AG04449 (cell line): ENCODE data around the gene CIPC.
A peak's percentile ranks its signal among the peaks of the same experiment; 100 is the strongest.

Source experiments
- CTCF ChIA-PET: fragments of 350-600 bp; formaldehyde crosslinking; extraction: SDS; loops from one replicate; lab custom pipeline; 2021; ENCODE audit warnings: antibody characterized with exemption; lab: Yijun Ruan, JAX
- POLR2A ChIA-PET: fragments of 400-600, 350-600 bp; formaldehyde crosslinking; extraction: SDS; loops from one replicate; lab custom pipeline; 2020; ENCODE audit warnings: antibody characterized with exemption, inconsistent platforms; lab: Yijun Ruan, JAX
- DNase-seq: peaks from one replicate; pipeline ENCODE4 v3.0.0-alpha.2; 2010; ENCODE audit warnings: low read depth, low spot score
- H3K4me3 ChIP-seq: 2 replicates; pipeline ENCODE4 v1.5.1; 2011; ENCODE audit warnings: low read depth, mild to moderate bottlenecking, control low read depth, low read length
- TF ChIP-seq, protein P1 (sequence below): IDR thresholded peaks from one replicate; pipeline ENCODE4 v1.5.1; 2011; ENCODE audit warnings: mild to moderate bottlenecking, moderate library complexity, low read length, control low read depth, inconsistent platforms; ENCODE audit not compliant: insufficient read depth; ENCODE audit errors: missing control alignments

Gene CIPC

GRCh38 chr14:77139540-77140358 lies 41.7 kb downstream of the CIPC start:
- TF ChIP-seq, protein P1, sequence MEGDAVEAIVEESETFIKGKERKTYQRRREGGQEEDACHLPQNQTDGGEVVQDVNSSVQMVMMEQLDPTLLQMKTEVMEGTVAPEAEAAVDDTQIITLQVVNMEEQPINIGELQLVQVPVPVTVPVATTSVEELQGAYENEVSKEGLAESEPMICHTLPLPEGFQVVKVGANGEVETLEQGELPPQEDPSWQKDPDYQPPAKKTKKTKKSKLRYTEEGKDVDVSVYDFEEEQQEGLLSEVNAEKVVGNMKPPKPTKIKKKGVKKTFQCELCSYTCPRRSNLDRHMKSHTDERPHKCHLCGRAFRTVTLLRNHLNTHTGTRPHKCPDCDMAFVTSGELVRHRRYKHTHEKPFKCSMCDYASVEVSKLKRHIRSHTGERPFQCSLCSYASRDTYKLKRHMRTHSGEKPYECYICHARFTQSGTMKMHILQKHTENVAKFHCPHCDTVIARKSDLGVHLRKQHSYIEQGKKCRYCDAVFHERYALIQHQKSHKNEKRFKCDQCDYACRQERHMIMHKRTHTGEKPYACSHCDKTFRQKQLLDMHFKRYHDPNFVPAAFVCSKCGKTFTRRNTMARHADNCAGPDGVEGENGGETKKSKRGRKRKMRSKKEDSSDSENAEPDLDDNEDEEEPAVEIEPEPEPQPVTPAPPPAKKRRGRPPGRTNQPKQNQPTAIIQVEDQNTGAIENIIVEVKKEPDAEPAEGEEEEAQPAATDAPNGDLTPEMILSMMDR, result peak; percentile 62
- ChIA-PET CTCF (interaction anchor here (1.2 to 1.4 kb wide), 2 partner anchors 13 to 30 kb away, joined by 3 read pairs; no protein-coding TSS in a partner anchor), POLR2A (no interaction called here)

DNA sequence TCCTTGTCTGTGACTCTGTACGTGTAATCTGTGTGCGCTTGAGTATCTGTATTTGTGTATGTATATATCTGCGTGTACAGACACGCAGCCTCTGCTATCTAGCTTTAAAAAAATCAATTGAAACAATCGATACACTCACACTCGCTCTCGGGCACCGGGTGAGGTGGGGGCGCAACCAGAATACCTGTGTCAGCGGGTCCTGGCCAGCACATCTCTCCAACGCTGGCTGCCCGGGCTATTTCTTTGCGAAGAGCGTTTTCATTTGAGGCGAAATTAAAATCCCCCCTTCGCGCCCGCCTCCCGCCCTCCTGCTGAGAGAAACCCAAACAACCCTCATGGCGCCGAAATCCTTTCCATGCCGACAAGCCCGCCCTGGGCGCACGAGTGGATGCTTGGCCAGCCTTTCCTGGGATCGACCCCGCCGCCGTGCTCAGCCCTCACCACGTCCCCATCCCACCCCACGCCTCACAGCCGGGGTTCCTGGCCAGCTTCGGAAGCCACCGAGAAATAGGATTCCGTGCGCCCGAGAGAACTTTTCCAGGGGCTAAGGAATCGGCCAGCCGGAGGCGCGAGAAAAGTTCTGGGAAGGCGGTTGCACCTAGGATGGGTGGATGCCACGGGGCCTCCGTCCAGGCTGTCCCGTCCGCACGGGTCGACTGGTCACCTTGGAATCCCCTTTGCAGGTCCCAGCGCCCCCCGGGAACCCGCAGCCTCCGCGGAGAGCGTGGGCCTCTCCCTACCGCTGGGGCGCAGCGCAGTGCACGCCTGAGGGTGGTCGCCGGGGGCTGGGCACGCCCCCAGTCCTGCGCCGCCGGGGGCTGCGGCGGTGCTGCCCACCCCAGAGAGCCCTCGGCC lies 42.5 kb downstream of the CIPC start:
- H3K4me3 ChIP-seq, result peak overlapping the region; percentile 20
- TF ChIP-seq, protein P1, result no peak
- ChIA-PET CTCF (interaction anchor here (1.2 to 3.5 kb wide), 4 partner anchors 11 to 31 kb away, joined by 3 to 28 read pairs (median 8); no protein-coding TSS in a partner anchor), POLR2A (no interaction called here)
- DNase-seq, result no peak

More at GRCh38 chr14:77139540-77140358, 41.7 kb downstream of the CIPC start:
- no peak for DNase-seq
- H3K4me3 ChIP-seq, result no peak overlapping the region

DNA sequence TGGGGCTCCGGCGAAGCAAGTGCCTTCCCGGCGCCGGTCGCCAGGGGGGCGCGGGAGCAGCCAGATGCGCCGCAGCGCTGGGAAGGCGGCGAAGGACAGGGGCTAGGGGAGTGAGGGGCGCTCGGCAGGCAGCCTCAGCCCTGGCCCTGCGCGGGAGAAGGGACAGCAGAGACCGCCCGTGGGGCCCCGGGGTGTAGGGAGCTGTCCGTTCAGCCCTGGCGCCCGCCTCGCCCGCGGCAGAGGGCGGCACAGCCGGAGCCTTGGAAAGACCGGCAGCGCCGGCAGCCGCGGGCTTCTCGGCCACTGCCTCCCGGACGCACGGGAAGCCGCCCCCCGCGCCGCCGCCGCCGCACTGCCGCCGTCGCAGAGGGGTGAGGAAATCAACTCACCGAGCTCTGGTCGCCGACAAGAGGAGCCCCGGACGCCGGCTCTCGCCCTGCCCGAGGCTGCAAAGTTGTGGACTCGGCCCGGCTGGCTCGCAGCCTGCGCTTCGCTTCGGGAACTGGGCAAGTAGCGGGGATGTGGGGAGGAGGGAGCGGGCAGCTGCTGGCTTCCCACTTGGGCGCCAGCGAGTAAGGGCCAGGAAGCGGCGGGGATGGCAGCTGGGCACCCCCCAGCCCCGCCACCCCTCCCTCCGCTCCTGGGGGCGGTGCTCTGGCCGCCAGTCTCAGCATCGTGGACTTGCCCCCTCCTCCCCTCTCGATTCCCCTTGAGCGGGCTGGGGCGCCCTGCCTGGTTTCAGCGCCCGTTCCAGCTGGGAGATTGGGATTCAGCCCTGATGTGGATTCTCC lies 43.4 kb downstream of the CIPC start, which contains the start of gene ZDHHC22:
Gene ZDHHC22, minus strand, starts transcription at position 578 of the 791 bp plus-strand sequence. CDS start 2,053 bp downstream, outside the sequence.
- DNase-seq, result no peak
- ChIA-PET POLR2A (no interaction called here), CTCF (interaction anchor here (2.4 to 3.5 kb wide), 3 partner anchors 8 to 14 kb away, joined by 10 to 28 read pairs (median 14); no protein-coding TSS in a partner anchor)
- TF ChIP-seq, protein P1, result peak; percentile 46
- H3K4me3 ChIP-seq, result peak within 1 kb of the TSS; percentile 38

- ChIA-PET POLR2A (no interaction called here), CTCF (interaction anchor here (0.8 to 3.5 kb wide), 6 partner anchors 8 to 174 kb away, joined by 4 to 28 read pairs (median 10); no protein-coding TSS in a partner anchor)
- no peak overlapping the region; the same call in 1 of the 2 replicates for H3K4me3 ChIP-seq
- no peak for DNase-seq
- TF ChIP-seq, protein P1, result no peak
Observed at GRCh38 chr14:77142005-77142800, 44.1 kb downstream of the CIPC start.

GRCh38 chr14:77143071-77143470 lies 45.0 kb downstream of the CIPC start:
- TF ChIP-seq, protein P1, result no peak
- CTCF ChIA-PET, result interaction anchor here (0.8 to 3.5 kb wide), 11 partner anchors 8 to 268 kb away, joined by 3 to 28 read pairs (median 8); no protein-coding TSS in a partner anchor
- POLR2A ChIA-PET, result no interaction called here
- no peak for DNase-seq
- H3K4me3 ChIP-seq, result no peak overlapping the region
